GM12878 (cell line): ENCODE results near the gene CYP27A1. TPM values are rescaled to one million over a fixed set of nuclear protein-coding genes. Genes with fewer than 3 reads are reported as not detected.

Source experiments
- BCL3 ChIP-seq: IDR thresholded peaks from 2 replicates; pipeline ENCODE4 v1.6.1; 2011; ENCODE audit warnings: borderline replicate concordance, low read depth, mild to moderate bottlenecking, moderate library complexity, low read length; ENCODE audit not compliant: insufficient read depth, poor library complexity, severe bottlenecking
- CBFB ChIP-seq: IDR thresholded peaks from 2 replicates; pipeline ENCODE4 v1.6.1; 2016; ENCODE audit warnings: antibody characterized with exemption, low read depth
- CBX5 ChIP-seq: sonication (generic); IDR thresholded peaks from 2 replicates; pipeline ENCODE4 v1.6.1; 2016; ENCODE audit warnings: low read depth, moderate library complexity, mild to moderate bottlenecking, inconsistent platforms
- CEBPB ChIP-seq, 2 experiments: fragments of 150-350 bp in 1 of 2; IDR thresholded peaks; 2 replicates each; pipeline ENCODE4 v1.6.1; 2012 to 2014; ENCODE audit warnings: low read depth in 2 of 2, low read length in 2 of 2, borderline replicate concordance in 1 of 2, inconsistent platforms in 1 of 2
- CREB1 ChIP-seq: IDR thresholded peaks from 2 replicates; pipeline ENCODE4 v1.6.1; 2012; ENCODE audit warnings: low read depth, mild to moderate bottlenecking, inconsistent platforms
- CREM ChIP-seq: IDR thresholded peaks from 2 replicates; pipeline ENCODE4 v1.6.1; 2014; ENCODE audit warnings: antibody characterized with exemption, low read depth
- EED ChIP-seq: sonication (generic); IDR thresholded peaks from 2 replicates; pipeline ENCODE4 v1.6.1; 2016; ENCODE audit warnings: antibody characterized with exemption, low read depth
- JUND ChIP-seq: IDR thresholded peaks from 2 replicates; pipeline ENCODE4 v1.6.1; 2012; ENCODE audit warnings: low read depth, mild to moderate bottlenecking, low read length, improper control_type of control experiment, moderate library complexity
- LARP7 ChIP-seq: fragments of 450-650 bp; IDR thresholded peaks from 2 replicates; pipeline ENCODE4 v1.6.1; 2017; ENCODE audit warnings: mild to moderate bottlenecking
- MAX ChIP-seq: IDR thresholded peaks from 2 replicates; pipeline ENCODE4 v1.6.1; 2012; ENCODE audit warnings: low read depth, low read length, improper control_type of control experiment
- MTA2 ChIP-seq: fragments of 450-650 bp; IDR thresholded peaks from 2 replicates; pipeline ENCODE4 v1.6.1; 2016; ENCODE audit warnings: low read depth, mild to moderate bottlenecking, moderate library complexity
- POLR2AphosphoS5 ChIP-seq: IDR thresholded peaks from 2 replicates; pipeline ENCODE4 v1.6.1; 2011; ENCODE audit warnings: mild to moderate bottlenecking, low read length, inconsistent platforms
- PRDM15 ChIP-seq: fragments of 450-650 bp; formaldehyde crosslinking; IDR thresholded peaks from 2 replicates; pipeline ENCODE4 v1.4.0; 2020; ENCODE audit warnings: mild to moderate bottlenecking, moderate library complexity
- RAD51 ChIP-seq: fragments of 450-650 bp; IDR thresholded peaks from 2 replicates; pipeline ENCODE4 v1.6.1; 2016; ENCODE audit warnings: moderate library complexity, mild to moderate bottlenecking, inconsistent platforms
- RELA ChIP-seq: fragments of 450-650 bp; IDR thresholded peaks from 2 replicates; pipeline ENCODE4 v1.8.0; 2014; ENCODE audit warnings: borderline replicate concordance; ENCODE audit not compliant: partially characterized antibody
- RUNX3 ChIP-seq: IDR thresholded peaks from 2 replicates; pipeline ENCODE4 v1.6.1; 2012; ENCODE audit warnings: low read length, inconsistent platforms
- ZBTB11 ChIP-seq: fragments of 450-650 bp; formaldehyde crosslinking; IDR thresholded peaks from 2 replicates; pipeline ENCODE4 v1.5.0; 2022; ENCODE audit warnings: mild to moderate bottlenecking, missing genetic modification characterization
- ZBTB40 ChIP-seq: fragments of 450-650 bp; IDR thresholded peaks from 2 replicates; pipeline ENCODE4 v1.6.1; 2016; ENCODE audit warnings: mild to moderate bottlenecking, moderate library complexity, borderline replicate concordance
- ZNF622 ChIP-seq: fragments of 450-650 bp; IDR thresholded peaks from 2 replicates; pipeline ENCODE4 v1.6.1; 2017; ENCODE audit warnings: mild to moderate bottlenecking, inconsistent platforms
- polyA plus RNA-seq, 11 experiments: library from polyadenylated mRNA; depleted of rRNA in 4 of 11; unstranded in 6 of 11; stranded (reverse) in 5 of 11; fragments of >200 nt; fragmentation: Nextera tagmentation in 4 of 11; fragmentation: Illumina TruSeq in 1 of 11; extraction: Ambion mirVana in 4 of 11; extraction: Trizol in 1 of 11; gene quantifications; 1 replicate in 1 of 11; 2 replicates in 10 of 11; pipeline versions ENCODE4 v1.2.1 to v1.2.3, GENCODE V29; 2011 to 2016; ENCODE audit warnings: inconsistent platforms in 2 of 11, missing spikeins in 2 of 11, low read depth in 1 of 11
- total RNA-seq, 4 experiments: library from RNA; depleted of rRNA in 3 of 4; stranded (reverse); fragments of >200 nt in 3 of 4; fragmentation: Illumina TruSeq in 1 of 4; extraction: Trizol in 1 of 4; gene quantifications; 2 replicates each; pipeline versions ENCODE4 v1.2.1 to v1.2.3, GENCODE V29; 2013 to 2021

CYP27A1 gene
- total and polyA plus RNA-seq, 10 of the 15 experiments (the other 5 are each of a cell fraction or from before 2014, with no cell fraction given): 0.11 to 0.72 (median 0.18) TPM; not detected in 2

GRCh38 chr2:218743068-218743467 lies 38.9 kb upstream of the CYP27A1 start (continued):
- TF ChIP-seq PRDM15 (CRISPR knock-in tag) (no peak), CREM (peak; percentile 65; the same call in 1 of the 2 replicates), RUNX3 (peak; percentile 76), RELA (no peak), CBX5 (no peak), LARP7 (no peak), POLR2AphosphoS5 (no peak), CEBPB (IDR thresholded peaks at IDR 0.05; ENCODE audit: borderline replicate concordance in 1 of 2, low read depth in 2 of 2, low read length in 2 of 2) (no peak), ZBTB11 (CRISPR knock-in tag) (no peak), MAX (no peak), ZNF622 (no peak), JUND (no peak), RAD51 (no peak), BCL3 (peak; percentile 20), ZBTB40 (no peak), CREB1 (peak; percentile 42; the same call in 1 of the 2 replicates), CBFB (no peak), MTA2 (no peak), EED (peak; percentile 66)
